HG02763 (cell line): Measurements from ENCODE around the gene PCDHGA5.
"Not testable (repeated sequence)": the region's sequence is repeated elsewhere in the genome, so short reads cannot be mapped to it uniquely, and the experiment has no call there.

Experiments used
- ATAC-seq: cut with Tn5 transposase; IDR thresholded peaks from one replicate; pipeline ENCODE4 v1.9.1; 2021; ENCODE audit warnings: mild to moderate bottlenecking, moderate library complexity; ENCODE audit not compliant: unreplicated experiment

Gene PCDHGA5

DNA sequence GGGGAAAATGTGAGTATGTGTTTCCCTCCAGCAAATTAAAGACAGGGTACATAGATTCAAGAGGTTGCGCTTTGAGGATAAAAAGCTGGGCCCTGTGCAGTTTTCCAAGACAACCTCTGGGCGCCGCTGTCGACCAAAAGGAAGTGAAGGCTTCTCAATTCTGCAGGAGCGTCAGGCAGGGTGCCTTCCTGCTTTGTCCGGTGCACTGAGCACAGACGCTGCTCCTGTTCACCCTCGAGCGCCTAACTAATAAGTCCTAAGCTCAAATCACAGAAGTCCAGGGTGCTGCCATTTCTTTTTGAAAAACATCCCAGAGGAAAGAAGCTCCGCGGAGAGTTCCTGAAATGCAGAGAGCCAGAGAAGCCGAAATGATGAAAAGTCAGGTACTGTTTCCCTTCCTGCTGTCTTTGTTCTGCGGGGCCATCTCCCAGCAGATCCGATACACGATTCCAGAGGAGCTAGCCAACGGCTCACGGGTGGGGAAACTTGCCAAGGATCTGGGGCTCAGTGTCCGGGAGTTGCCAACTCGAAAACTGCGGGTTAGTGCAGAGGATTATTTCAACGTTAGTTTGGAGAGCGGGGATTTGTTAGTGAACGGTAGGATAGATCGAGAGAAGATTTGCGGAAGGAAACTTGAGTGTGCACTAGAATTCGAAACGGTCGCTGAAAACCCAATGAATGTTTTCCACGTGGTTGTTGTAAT, 13.9 kb upstream of the PCDHGA5 start, which contains the start of gene PCDHGB1:
PCDHGB1 (plus strand) TSS at position 183 of the 703 bp plus-strand sequence; CDS start at position 345, 162 bp downstream.
- no peak for ATAC-seq

DNA sequence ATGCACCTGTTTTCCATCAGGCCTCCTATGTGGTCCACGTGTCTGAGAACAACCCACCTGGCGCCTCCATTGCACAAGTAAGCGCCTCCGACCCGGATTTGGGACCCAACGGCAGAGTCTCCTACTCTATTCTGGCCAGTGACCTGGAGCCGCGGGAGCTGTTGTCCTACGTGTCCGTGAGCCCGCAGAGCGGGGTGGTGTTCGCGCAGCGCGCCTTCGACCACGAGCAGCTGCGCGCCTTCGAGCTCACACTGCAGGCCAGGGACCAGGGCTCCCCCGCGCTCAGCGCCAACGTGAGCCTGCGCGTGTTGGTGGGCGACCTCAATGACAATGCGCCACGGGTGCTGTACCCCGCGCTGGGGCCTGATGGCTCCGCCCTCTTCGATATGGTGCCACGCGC, 12.4 kb upstream of the PCDHGA5 start:
- ATAC-seq: no peak

DNA sequence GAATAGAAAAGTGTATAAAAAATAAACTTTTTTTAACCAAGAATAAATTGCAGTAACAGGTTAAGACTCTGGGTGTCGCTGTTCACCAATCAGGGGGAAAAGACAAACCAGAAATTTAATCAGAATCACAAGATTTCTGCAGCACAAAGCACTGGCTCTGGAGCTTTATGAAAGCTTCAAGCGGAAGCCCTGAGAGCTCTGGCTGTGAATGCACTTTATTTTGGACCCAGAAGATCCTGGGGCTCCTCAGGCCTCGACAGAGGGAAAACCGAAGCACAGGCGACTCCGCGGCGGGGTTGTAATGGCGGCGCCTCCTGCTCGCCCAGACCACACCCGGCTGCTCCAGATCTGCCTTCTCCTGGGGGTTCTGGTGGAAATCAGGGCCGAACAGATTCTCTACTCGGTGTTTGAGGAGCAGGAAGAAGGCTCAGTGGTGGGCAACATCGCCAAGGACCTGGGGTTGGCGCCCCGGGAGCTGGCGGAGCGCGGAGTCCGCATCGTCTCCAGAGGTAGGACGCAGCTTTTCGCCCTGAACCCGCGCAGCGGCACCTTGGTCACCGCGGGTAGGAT, 9.0 kb upstream of the PCDHGA5 start, which contains the start of gene PCDHGA4:
PCDHGA4 (plus strand) TSS at position 122 of the 570 bp plus-strand sequence; CDS start at position 209, 87 bp downstream.
- ATAC-seq: no peak

DNA sequence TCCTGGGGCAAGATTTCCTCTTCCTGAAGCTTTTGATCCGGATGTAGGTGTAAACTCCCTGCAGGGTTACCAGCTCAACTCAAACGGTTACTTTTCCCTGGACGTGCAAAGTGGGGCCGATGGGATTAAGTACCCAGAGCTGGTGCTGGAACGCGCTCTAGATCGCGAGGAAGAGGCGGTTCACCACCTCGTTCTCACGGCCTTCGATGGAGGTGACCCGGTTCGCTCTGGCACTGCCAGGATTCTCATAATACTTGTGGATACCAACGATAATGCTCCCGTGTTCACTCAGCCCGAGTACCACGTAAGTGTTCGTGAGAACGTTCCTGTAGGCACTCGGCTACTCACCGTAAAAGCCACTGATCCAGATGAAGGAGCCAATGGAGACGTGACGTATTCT, 8.3 kb upstream of the PCDHGA5 start:
- ATAC-seq: no peak

DNA sequence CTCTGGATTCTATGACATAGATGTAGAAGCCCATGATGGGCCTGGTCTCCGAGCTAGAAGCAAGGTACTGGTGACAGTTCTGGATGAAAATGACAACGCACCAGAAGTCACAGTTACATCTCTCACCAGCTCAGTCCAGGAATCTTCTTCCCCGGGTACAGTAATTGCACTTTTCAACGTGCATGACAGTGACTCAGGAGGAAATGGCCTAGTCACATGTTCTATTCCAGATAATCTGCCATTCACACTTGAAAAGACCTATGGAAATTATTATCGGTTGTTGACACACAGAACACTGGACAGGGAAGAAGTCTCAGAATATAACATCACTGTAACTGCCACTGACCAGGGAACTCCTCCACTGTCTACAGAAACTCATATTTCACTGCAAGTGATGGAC, 7.8 kb upstream of the PCDHGA5 start:
- ATAC-seq: no peak

DNA sequence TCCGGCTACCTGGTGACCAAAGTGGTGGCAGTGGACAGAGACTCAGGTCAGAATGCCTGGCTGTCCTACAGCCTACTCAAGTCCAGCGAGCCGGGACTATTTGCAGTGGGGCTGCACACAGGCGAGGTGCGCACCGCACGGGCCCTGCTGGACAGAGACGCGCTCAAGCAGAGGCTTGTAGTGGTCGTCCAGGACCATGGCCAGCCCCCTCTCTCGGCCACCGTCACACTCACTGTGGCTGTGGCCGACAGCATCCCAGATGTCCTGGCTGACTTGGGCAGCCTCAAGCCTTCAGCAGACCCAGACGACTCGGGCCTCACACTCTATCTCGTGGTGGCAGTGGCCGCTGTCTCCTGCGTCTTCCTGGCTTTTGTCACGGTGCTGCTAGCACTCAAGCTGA, 7.0 kb upstream of the PCDHGA5 start:
- ATAC-seq: no peak

DNA sequence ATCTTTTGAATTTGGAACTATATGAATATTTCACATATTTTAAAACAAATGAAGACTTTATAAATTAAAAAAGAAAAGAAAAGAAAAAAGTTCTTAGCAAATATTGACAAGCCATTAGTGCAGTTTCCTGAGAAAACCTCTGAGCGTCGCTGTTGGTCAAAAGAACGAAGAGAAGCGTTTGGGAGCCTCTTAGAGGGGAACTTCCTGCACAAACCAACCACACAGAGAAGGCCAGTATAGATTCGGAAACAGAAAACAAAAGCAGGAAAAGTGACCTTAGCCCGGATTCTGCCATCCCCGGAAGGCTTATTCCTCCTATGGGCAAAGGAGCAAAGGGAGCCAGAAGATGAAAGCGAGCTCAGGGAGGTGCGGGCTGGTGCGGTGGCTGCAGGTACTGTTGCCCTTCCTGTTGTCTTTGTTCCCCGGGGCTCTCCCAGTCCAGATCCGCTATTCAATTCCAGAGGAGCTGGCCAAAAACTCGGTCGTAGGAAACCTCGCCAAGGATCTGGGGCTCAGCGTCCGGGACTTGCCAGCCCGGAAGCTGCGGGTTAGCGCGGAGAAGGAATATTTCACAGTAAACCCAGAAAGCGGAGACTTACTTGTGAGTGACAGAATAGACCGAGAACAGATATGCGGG, 4.1 kb upstream of the PCDHGA5 start, which contains the start of gene PCDHGB2:
PCDHGB2 (plus strand) TSS at position 205 of the 637 bp plus-strand sequence; CDS start at position 347, 142 bp downstream.
- no peak for ATAC-seq

DNA sequence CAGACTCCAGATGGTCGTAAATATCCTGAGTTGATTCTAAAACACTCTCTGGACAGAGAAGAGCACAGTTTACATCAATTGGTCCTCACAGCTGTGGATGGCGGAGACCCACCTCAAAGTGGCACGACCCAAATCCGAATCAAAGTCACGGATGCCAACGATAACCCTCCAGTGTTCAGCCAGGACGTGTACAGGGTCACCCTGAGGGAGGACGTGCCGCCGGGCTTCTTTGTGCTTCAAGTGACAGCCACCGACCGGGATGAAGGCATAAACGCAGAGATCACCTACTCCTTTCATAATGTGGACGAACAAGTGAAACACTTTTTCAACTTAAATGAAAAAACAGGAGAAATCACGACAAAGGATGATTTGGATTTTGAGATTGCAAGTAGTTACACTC, 3.3 kb upstream of the PCDHGA5 start:
- ATAC-seq: no peak

DNA sequence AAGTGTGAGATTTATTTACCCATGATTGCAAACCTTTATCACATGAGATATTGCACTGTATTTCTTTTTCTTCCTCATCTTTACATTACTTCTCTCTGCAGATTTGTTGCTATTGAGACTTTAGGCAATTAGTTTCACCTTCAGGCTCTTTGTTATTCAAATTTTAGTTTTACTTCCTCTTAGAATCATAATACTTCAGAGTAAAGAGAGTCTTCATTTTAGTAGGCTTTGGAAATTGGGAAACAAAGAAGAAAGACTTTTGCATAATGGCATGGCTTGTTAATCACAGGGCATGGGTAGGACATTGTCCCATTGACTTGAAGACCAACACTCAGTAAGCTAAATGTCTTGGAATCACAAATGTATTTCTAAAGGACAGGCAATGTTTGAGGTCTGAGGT, 1.2 kb upstream of the PCDHGA5 start:
- no peak for ATAC-seq

DNA sequence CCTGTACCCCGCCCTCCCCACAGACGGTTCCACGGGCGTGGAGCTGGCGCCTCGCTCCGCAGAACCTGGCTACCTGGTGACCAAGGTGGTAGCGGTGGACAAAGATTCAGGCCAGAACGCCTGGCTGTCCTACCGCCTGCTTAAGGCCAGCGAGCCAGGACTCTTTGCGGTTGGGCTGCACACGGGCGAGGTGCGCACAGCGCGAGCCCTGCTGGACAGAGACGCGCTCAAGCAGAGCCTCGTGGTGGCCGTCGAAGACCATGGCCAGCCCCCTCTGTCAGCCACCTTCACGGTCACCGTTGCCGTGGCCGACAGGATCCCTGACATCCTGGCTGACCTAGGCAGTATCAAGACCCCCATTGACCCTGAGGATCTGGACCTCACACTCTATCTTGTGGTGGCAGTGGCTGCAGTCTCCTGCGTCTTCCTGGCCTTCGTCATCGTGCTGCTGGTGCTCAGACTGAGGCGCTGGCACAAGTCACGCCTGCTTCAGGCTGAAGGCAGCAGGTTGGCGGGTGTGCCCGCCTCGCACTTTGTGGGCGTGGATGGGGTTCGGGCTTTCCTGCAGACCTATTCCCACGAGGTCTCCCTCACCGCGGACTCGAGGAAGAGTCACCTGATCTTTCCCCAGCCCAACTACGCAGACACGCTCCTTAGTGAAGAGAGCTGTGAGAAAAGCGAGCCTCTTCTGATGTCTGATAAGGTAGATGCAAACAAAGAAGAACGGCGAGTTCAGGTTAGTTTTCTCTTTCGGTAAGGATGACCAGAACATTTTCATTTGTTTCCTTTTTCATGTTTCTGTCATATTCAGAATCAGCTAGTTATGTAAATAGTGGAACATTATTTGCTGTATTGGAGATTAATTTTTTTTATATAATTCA, 2.3 kb downstream of the PCDHGA5 start:
- no peak for ATAC-seq

DNA sequence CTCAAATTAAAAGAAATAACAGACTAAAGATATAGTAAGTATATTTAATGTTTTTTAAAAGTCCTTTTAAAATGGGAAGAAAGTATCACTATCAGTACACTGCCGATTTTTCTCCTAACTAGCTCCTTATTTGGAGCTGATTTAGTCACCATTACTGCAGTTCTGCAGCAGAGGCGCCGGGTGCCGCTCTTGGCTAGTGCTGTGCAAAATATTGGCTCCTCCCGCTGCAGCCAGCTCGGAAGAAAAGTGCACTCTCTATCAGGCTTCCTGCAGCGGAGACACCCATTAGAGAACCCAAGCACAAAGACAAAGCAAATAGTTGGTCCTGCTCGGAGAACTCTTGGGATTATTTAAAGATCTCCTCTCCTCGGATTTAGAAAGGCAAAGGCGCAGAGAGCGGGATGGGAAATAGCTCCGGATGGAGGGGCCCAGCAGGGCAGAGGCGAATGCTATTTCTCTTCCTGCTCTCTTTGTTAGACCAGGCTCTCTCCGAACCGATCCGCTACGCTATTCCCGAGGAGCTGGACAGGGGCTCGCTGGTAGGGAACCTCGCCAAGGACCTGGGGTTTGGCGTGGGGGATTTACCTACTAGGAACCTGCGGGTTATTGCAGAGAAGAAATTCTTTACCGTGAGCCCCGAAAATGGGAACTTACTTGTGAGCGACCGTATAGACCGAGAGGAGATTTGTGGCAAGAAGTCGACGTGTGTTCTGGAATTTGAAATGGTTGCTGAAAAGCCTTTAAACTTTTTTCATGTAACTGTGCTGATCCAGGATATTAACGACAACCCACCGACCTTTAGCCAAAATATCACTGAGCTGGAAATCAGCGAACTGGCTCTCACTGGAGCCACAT, 6.3 kb downstream of the PCDHGA5 start, which contains the start of gene PCDHGB3:
PCDHGB3 (plus strand) TSS at position 249 of the 855 bp plus-strand sequence; CDS start at position 402, 153 bp downstream.
- peak; percentile 84 for ATAC-seq

DNA sequence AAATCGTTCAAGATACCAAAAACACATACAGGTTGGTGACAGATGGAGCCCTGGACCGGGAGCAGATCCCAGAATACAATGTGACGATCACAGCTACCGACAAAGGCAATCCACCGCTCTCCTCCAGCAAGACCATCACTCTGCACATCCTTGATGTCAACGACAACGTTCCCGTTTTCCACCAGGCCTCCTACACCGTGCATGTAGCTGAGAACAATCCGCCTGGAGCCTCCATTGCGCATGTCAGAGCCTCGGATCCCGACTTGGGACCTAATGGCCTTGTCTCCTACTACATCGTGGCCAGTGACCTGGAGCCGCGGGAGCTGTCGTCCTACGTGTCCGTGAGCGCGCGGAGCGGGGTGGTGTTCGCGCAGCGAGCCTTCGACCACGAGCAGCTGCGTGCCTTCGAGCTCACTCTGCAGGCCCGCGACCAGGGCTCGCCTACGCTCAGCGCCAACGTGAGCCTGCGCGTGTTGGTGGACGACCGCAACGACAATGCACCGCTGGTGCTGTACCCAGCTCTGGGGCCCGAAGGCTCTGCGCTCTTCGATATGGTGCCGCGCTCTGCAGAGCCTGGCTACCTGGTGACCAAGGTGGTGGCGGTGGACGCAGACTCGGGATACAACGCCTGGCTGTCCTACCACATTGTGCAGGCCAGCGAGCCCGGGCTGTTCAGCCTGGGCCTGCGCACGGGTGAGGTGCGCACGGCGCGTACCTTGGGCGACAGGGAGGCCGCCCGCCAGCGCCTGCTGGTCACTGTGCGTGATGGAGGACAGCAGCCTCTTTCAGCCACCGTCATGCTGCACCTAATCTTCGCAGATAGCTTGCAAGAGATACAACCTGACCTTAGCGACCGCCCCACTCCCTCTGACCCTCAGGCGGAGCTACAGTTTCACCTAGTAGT, 7.9 kb downstream of the PCDHGA5 start:
- no peak for ATAC-seq

DNA sequence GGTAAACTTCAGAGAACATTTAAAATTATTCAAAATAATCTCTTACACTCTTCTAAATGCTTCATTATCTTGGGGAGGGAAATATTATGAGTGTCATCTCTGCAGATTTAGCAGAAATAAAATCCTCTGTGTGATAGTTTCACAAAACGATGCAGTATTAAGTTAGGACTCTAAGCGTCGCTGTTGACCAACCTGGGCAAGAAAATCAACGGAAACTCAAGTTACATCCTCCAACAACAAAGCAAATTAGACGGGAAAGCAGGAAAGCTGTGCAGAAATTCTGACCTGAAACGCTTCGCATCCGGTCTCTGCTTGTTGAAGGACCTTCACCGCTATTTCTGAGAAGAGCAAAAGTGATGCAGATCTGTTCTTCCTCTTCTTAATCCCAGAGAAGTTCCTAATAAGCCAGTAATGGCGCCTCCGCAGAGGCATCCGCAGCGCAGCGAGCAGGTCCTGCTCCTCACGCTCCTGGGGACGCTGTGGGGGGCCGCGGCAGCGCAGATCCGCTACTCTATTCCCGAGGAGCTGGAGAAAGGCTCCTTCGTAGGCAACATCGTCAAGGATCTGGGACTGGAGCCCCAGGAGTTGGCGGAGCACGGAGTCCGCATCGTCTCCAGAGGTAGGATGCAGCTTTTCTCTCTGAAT, 9.8 kb downstream of the PCDHGA5 start, which contains the start of gene PCDHGA6:
PCDHGA6 (plus strand) TSS at position 219 of the 645 bp plus-strand sequence; CDS start at position 412, 193 bp downstream.
- no peak for ATAC-seq

DNA sequence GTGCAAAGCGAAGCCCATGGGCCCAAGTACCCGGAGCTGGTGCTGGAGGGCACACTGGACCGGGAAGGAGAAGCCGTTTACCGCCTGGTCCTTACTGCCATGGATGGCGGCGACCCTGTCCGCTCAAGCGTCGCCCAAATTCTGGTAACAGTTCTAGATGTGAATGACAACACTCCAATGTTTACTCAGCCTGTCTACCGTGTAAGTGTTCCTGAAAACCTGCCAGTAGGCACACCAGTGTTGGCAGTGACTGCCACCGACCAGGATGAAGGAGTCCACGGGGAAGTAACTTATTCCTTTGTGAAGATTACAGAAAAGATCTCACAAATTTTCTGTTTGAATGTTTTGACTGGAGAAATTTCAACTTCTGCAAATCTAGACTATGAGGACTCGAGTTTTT, 10.7 kb downstream of the PCDHGA5 start:
- ATAC-seq: no peak

DNA sequence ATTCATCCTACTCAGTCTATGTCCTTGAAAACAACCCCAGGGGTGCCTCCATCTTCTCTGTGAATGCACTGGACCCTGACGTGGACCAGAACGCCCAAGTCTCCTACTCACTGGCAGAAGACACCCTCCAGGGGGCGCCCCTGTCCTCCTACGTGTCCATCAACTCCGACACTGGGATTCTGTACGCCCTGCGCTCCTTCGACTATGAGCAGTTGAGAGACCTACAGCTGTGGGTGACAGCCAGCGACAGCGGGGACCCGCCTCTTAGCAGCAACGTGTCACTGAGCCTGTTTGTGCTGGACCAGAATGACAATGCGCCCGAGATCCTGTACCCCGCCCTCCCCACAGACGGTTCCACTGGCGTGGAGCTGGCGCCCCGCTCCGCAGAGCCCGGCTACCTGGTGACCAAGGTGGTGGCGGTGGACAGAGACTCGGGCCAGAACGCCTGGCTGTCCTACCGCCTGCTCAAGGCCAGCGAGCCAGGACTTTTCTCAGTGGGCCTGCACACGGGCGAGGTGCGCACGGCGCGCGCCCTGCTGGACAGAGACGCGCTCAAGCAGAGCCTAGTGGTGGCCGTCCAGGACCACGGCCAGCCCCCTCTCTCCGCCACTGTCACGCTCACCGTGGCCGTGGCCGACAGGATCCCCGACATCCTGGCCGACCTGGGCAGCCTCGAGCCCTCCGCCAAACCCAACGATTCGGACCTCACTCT, 11.6 kb downstream of the PCDHGA5 start:
- not testable (repeated sequence) for ATAC-seq

DNA sequence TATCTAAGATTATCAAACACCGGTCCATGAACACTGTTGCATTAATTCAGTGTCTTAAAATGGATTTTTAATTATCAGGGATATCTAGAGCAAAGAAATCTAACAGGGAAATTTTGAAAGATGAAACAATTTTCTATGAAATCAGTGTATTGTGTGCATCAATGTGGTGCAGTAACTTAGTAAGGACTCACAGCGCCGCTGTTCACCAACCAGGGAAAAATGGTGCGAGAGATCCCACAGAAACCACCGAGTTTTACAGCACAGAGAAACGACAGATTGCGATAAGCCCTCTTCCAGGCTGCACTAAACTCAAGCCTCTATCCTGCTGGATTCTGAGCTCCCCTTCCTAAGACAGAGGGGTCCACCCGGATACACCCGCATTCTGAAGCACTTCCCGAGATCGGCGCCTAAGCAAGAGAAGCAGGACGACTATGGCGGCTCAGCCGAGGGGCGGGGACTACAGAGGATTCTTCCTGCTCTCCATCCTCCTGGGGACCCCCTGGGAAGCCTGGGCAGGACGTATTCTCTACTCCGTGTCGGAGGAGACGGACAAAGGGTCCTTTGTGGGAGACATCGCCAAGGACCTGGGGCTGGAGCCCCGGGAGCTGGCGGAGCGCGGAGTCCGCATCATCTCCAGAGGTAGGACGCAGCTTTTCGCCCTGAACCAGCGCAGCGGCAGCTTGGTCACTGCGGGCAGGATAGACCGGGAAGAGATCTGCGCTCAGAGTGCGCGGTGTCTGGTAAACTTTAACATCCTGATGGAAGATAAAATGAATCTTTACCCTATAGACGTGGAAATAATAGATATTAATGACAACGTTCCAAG, 18.7 kb downstream of the PCDHGA5 start, which contains the start of gene PCDHGA7:
PCDHGA7 (plus strand) TSS at position 274 of the 826 bp plus-strand sequence; CDS start at position 432, 158 bp downstream.
- no peak for ATAC-seq

DNA sequence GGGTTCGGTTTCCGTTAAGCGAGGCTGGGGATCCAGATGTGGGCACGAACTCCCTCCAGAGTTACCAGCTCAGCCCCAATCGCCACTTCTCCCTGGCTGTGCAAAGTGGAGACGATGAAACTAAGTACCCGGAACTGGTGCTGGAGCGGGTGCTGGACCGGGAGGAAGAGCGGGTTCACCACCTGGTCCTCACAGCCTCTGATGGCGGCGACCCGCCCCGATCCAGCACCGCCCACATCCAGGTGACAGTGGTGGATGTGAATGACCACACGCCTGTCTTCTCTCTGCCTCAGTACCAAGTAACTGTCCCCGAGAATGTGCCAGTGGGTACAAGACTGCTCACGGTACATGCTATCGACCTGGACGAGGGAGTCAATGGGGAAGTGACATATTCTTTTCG, 19.4 kb downstream of the PCDHGA5 start:
- ATAC-seq: no peak
